Measurements from ENCODE around the gene CROCC2. TPM values are rescaled to one million over a fixed set of nuclear protein-coding genes. Genes with fewer than 3 reads are reported as not detected.

Gene CROCC2
- total RNA-seq, 1 experiment from 2014 or later, result not detected

DNA sequence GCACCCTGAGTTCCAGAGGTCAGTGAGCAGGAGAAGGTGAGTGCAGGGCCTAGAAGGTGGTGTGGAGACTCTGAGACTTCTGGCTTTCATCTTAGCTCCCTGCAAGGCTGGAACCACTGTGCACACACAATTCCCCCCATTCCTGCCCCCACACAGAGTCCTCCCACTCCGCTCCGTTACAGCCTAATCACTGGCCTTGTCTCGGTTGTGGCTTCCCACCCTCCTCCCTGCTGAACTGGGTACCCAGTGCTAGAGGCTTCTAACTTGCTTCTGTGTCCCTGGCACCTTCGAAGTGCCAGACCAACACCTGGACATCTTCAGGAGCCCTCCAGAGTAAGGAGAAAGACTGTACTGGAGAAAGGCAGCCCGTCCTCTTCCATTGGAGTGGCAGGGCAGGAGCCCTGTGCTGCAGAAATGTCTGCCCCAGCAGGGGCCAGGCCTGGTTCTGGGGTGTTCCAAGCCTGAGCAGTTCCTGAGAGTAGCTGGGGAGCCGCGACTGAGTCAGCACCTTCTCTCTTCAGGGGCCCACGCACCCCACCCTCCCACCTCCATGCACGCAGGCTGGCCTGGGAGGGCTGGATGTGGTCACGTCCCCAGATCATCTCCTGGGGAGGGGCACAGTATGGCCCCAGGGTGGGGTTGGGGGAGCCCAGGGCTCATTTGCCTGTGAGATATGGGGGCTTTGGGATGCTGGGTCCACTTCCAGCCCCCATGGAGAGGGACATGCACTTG is 23.4 kb downstream of the CROCC2 start:
- in situ Hi-C loops (cut with HindIII; ENCODE audit: low sequenced_read_pairs), result no loop called here
- no peak for DNase-seq (ENCODE audit: low spot score)

DNA sequence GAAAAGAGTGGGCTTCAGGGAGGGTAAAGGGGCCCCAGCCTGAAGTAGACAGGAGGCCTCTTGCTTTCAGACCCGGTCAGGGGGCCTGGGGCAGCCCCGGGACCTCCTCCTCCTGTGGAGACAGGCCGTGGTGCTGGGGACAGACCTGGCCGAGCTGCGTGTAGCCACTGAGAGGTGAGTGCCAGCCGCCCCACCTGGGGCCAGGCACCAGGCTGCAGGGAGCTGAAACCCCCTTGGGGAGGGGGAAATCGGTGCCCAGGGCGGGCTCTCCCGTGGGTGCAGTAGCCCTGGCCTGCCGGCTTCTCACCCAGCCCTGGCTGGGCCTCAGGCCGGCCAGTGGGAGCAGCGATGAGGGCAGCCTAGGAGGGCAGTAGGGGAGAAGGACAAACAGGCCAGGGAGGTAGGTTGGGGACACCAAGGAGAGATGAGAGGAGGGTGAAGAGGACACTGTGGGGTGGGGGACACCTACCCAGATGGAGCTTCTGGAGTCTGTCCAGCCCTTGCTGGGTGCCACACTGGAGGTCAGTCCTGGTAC is 24.0 kb downstream of the CROCC2 start:
- in situ Hi-C loops (cut with HindIII; ENCODE audit: low sequenced_read_pairs), result no loop called here

DNA sequence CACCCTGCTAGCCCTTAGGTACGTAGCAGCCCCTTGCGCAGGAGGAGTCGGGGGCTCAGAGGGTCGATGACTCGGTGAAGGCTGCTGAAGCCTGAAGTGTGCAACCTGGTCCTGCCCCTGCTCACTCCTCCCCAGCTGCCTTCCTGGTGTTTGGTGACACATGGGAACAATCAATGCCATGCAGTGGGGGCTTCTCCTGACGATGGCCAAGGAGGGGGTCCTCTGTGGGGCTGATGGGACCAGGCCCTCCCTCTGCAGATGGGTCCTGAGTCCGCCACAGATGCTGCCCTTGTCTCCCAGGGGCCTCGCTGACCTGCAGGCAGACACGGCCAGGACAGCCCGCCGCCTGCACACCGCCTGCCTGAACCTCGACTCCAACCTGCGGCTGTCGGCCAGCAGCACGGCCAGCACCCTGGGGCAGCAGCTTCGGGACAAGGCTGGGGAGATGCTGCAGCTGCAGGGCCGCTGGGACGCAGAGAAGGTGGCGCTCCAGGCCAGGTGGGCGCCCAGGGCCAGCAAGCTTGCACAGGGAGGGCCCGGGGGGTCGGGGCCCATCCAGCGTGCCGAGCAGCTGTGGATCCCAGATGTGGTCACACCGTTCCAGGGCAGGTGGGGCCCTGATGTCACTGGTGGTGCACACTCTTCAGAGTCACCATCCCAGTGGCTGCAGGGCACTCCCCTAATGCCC is 24.6 kb downstream of the CROCC2 start:
- no peak for DNase-seq (ENCODE audit: low spot score)
- in situ Hi-C loops (cut with HindIII; ENCODE audit: low sequenced_read_pairs), result no loop called here

More for the DNA sequence above, 24.0 kb downstream of the CROCC2 start:
- no peak for DNase-seq (ENCODE audit: low spot score)

DNA sequence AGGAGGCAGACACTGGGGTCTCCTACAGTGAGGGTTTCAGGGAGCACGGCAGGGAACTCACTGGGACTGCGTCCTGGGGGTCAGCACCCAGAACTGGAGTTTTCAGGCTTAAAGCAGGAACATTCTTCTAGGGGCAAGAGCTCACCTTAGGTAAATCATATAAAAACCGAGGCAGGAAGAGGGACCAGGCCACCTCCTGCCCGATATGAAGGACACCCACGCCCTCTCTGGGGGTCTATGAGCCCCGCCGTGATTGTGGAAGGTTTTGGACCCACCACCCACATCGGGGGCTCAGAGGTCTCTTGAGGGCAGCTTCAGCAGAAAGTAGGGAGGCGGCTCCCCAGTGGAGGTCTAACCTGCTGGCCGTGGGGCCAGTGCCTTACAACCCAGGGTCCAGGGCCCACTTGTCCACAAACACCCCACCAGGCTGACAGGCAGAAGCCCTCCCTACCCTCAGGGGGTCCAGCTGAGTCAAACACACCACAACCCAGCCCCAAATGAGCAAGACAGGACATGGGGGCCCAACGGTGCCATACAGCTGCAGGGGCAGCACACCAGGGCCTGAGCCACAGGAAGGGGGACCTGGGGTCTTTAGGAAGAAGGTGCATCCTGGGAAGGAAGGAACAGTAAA is 25.3 kb downstream of the CROCC2 start:
- in situ Hi-C loops (cut with HindIII; ENCODE audit: low sequenced_read_pairs), result no loop called here
- no peak for DNase-seq (ENCODE audit: low spot score)

DNA sequence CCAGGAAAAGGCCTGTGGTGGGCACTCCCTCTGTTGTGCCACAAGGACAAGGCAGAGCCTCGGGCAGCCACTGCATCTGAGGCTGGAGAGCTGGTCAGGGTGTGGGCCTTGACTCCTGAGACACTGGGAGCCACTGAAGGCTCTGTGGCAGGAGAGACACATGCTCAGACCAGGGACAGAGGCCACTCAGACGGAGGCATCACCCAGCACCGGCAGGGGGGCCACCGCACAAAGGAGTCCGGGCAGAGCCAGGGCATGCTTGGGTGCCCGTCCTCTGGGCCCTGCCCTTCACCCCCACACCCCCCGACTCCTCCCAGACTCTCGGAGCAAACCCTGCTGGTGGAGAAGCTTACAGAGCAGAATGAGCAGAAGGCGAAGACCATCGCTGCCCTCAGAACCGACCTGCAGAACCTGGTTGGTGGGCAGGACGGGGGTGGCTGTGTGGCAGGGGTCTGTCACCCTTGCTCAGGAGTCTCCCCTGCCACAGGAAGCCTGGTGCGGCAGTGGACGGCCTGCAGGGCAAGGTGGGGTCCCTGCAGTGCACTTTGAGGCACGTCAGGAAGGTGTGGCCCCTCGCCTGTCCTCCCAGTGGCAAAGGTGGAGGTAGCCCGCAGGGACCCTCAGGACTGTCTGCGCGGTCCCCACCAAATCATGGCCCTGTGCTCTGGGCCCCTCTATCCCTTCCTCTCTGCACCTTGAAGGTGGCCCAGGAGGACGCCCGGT is 26.0 kb downstream of the CROCC2 start:
- no peak for DNase-seq (ENCODE audit: low spot score)
- in situ Hi-C loops (cut with HindIII; ENCODE audit: low sequenced_read_pairs), result no loop called here

DNA sequence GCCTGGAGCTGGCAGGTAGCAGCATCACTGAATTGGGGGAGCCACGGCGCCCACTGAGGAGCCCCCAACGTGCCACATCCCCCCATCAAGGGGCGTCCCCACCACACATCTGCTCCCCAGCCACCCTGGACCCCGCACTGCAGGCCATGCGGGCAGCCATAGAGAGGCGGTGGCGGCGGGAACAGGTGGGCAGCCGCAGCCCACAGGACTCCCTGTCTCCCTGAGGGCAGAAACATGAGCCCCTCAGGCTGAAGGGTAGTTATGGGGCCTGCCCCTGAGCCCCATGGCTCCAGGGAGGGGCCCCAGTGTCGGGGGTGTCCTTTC is 26.6 kb downstream of the CROCC2 start:
- no peak for DNase-seq (ENCODE audit: low spot score)

DNA sequence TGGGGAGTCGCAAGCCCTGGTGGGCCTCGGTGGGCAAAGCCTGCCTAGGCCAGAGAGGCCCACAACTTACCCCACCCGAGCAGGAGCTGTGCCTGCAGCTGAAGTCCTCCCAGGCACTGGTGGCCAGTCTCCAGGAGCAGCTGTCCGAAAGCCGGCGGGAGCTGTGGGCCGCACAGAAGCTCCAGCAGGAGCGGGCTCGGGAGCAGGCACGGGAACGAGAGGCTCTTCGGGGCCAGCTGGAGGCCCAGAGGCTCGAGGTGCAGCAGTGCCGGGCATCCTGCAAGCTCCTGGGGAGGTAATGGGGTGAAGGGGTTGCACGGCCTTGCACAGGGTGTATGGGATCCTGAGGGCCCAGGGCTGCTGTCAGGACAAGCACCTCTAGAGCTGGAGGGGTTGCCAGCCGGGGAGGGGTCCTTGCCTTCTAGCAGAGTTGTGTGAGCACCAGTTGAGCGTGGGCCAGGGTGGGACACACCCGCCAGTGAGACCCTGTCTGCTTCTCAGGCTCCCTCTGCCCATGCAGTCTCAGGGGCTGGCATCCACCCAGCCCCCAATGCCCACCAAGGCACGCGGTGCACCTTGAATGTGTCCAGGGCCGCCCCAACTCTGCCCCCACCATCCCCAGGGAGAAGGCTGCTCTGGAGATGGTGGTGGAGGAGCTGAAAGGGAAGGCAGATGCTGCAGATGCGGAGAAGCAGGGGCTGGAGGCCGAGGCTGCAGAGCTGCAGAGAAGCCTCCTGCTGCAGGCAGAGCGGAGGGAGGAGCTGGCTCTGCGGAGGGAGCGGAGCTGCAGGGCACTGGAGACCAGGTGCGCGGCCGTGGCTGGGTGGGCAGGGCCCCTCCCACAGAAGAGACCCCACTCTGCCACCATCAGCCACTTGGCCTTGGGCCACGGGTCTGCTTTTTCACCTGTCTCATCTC is 27.2 kb downstream of the CROCC2 start:
- DNase-seq (ENCODE audit: low spot score), result no peak
- in situ Hi-C loops (cut with HindIII; ENCODE audit: low sequenced_read_pairs), result no loop called here

More for the DNA sequence above, 26.6 kb downstream of the CROCC2 start:
- in situ Hi-C loops (cut with HindIII; ENCODE audit: low sequenced_read_pairs), result no loop called here

DNA sequence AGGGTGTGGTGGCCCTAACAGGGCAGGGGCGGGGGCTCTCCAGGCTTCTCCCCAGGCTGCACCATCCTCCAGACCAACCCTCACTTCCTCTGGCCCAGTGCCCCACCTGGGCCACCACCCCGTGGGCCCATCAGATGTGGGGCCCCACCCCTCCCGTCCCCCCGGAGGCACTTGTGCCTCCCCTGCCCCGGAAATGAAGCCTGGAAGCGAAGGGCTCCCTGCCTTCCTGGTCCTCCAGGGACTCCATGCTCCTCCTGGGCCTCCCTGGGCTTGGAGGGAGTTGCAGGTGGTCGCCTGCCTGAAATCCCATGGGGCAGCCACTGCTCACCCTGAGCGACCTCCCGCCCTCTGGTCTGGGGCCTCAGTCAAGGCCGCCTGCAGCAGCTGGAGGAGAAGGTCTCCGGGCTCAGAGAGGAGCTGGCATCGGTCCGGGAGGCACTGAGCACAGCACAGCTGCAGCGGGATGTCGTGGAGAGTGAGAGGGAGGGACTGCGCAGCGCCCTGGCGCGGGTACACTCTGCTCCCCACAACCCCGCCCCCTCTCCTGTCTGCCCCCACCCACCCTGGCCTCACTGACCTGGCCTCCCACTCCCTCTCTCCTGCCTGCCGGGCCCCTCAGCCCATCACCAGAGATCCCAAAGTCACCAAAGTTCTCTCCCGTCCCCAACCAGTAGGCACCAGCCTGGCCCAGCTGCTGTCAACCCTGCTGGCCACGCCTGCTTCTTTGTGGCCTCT is 28.0 kb downstream of the CROCC2 start:
- in situ Hi-C loops (cut with HindIII; ENCODE audit: low sequenced_read_pairs), result no loop called here
- DNase-seq (ENCODE audit: low spot score), result no peak

DNA sequence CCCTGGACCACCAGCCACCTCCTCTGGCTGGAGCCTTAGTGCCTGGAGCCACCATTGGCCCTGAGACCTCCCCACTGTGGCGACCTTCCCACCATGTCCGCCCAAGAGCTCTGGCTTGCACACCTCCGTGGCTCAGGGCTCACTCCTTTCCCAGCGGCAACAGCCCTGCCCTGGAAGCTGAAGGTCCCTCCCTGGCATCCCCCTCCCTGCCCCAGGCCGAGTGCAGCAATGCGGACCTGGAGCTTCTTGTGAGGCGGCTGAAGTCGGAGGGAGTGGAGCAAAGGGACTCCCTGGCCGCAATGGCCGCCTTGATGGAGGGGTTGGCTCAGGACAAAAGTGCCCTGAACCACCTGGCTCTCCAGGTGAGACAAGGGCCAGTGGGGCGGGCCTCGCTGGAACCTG is 28.6 kb downstream of the CROCC2 start:
- in situ Hi-C loops (cut with HindIII; ENCODE audit: low sequenced_read_pairs), result no loop called here
- DNase-seq (ENCODE audit: low spot score), result no peak

DNA sequence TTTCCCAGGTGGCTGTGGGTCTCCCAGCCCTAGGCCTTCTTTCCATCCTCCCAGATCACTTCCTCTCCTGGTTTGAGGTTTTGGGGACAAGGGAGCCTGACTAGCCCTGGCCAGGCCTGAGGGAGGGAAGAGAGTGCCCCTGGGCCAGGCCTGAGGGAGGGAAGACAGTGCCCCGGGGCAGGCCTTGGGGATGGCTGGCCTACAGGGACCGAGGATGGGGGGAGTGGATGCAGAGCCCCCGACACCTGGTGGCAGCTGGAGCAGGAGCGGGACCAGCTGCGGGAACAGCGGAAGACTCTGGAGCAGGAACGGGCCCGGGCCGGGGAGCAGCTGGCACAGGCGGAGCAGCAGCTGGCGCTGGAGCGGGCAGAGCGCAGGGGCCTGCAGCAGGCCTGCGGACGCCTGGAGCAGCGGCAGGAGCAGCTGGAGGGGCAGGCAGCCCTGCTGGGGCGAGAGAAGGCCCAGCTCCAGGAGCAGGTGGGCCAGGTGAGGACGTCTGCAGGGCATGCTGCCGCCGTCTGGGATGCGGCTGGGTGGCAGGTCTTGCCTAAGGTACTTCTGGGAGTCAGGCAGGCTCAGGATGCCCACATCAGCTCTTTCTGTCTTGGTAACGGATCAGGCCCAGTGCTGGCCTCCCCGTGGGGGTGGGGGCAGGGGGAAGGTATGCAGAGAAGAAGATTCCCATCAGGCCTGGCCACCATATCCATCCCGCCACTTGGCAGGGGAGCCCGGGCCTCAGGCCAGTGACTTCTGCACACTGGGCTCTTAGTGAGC is 29.2 kb downstream of the CROCC2 start:
- in situ Hi-C loops (cut with HindIII; ENCODE audit: low sequenced_read_pairs), result no loop called here
- no peak for DNase-seq (ENCODE audit: low spot score)

DNA sequence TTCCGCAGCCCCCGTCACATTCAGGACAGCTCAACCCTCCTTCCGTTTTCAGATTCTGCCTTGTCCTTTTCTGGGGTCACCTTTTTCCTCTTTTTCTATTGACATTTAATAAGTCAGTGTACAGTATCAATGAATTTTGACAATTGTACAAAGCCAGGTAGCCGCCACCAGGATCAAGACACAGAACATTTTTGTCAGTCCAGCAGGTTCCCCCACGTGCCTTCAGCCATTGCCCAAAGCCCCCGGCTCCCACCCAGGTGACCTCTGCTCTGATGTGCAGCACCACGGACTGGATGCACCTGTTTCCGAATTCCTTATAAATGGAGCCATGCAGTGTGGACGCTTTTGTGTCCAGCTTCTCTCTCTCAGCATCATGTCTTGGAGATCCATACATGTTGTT is 30.0 kb downstream of the CROCC2 start:
- in situ Hi-C loops (cut with HindIII; ENCODE audit: low sequenced_read_pairs), result no loop called here
- DNase-seq (ENCODE audit: low spot score), result no peak

DNA sequence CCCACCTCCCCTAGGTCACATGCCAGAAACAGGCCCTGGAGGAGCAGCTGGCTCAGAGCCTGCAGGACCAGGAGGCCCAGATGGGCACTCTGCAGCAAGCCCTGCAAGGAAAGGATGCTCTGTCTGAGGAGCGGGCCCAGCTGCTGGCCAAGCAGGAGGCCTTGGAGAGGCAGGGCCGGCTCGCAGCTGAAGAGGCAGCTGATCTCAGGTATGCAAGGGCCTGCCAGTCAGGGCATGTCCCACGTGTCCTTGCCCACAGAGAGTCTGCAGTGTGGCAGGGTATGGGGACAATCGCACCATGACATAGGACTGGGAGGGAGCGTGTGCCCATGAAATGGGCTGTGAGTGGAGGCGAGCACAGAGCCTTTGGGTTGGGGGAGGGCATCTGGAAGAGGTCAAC is 39.9 kb downstream of the CROCC2 start:
- DNase-seq (ENCODE audit: low spot score), result peak; percentile 52
- in situ Hi-C loops (cut with HindIII; ENCODE audit: low sequenced_read_pairs), result no loop called here

DNA sequence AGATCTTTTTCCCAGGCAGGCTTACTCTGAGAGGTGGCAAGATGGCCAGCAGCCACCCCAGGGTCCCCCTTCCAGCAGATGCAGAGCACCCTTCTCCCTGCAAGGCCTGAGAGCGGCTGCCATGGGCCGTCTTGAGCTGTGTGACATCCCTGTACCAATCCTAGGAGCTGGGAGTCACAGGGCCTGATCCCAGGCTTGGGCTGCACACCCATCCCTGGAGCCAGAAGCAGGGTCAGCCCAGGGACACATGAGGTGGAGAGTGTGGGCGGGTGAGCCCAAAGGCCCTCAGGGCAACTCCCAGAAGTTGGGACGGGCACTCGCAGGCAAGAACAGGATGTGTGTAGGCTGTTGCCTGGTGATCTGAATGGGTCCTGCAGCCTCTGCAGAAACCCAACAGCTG is 40.5 kb downstream of the CROCC2 start:
- no peak for DNase-seq (ENCODE audit: low spot score)
- in situ Hi-C loops (cut with HindIII; ENCODE audit: low sequenced_read_pairs), result no loop called here

DNA sequence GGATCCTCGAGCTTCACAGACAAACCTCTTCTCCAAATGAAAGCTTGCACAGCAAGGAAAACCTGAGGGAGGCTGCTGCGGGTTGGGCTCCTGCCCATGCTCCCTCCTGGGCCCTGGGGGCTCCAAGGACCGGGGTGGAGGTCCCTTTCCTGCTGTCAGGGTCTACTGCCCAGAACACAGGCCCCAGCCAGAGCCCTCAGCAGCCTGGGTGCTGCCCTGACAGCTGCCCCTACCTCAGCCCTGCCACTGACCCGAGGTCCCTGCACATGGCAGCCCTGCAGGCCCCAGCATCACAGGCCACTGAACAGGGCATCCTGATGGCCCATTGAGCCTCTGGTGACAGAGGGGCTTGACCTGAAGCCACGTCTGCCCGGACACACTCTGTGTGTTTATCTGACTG is 41.0 kb downstream of the CROCC2 start:
- DNase-seq (ENCODE audit: low spot score), result no peak
- in situ Hi-C loops (cut with HindIII; ENCODE audit: low sequenced_read_pairs), result no loop called here

DNA sequence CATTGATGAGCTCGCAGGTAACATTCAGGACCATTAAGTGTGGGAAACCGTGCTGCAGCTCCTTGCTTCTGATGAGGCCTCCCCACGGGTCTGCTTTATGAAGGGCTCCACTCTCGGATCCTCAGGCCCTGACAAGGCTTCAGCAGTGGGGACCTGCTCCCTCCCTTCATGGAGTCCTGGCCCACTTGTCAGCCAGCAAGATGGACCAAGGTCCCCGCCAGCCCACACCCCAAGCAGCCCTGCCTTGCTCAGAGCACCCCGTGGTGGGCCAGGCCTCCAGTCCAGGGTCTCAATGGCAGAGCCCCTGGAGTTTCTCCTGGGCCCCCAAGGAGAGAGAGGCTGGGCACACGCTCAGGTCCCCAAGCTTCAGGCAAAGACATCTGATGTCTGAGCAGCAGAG is 41.5 kb downstream of the CROCC2 start:
- DNase-seq (ENCODE audit: low spot score), result no peak
- in situ Hi-C loops (cut with HindIII; ENCODE audit: low sequenced_read_pairs), result no loop called here

DNA sequence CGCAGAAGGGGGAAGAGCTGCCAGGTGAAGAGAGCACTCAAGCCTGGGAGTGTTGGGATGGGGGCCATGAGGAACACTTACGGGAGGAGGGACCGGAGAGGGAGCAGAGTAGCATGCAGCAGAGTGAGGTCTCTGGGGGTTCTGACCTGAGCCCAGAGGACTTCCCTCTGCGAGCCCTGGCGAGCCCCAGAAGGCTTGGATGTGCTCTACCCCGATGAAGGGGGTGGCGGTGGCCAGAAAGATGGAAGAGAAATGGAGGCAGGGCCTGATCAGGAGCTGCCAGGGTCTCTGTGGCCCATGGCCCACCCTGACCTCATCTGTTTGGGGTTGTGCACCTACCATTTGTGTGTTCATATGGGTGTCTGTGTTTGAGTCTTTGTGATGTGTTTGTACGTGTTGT is 42.0 kb downstream of the CROCC2 start:
- DNase-seq (ENCODE audit: low spot score), result no peak
- in situ Hi-C loops (cut with HindIII; ENCODE audit: low sequenced_read_pairs), result no loop called here

All from G401 (cell line).